MM.1S (cell line): ENCODE results near the gene TECRL.
A peak's percentile ranks its signal among the peaks of the same experiment; 100 is the strongest.

Experiments used
- DNase-seq: peaks from one replicate; pipeline ENCODE4 v3.0.0-alpha.2; 2015
- H2AFZ ChIP-seq: fragments of 300-600 bp; sonication (generic); 2 replicates; pipeline ENCODE4 v1.6.0; 2016; ENCODE audit warnings: antibody characterized with exemption, low read length
- H3F3A ChIP-seq: fragments of 300-600 bp; sonication (generic); 2 replicates; pipeline ENCODE4 v1.6.1; 2016; ENCODE audit warnings: mild to moderate bottlenecking, antibody characterized with exemption, low read length, moderate library complexity, mixed read lengths; ENCODE audit not compliant: insufficient read depth
- H3K27ac ChIP-seq: fragments of 300-600 bp; sonication (generic); 2 replicates; pipeline ENCODE4 v1.5.1; 2016; ENCODE audit warnings: mild to moderate bottlenecking, low read length
- H3K27me3 ChIP-seq: fragments of 300-600 bp; sonication (generic); replicated peaks from 2 replicates; pipeline ENCODE4 v1.6.0; 2016; ENCODE audit warnings: low read length; ENCODE audit not compliant: insufficient read depth
- H3K36me3 ChIP-seq: fragments of 300-600 bp; sonication (generic); replicated peaks from 2 replicates; pipeline ENCODE4 v1.6.1; 2016; ENCODE audit warnings: mild to moderate bottlenecking, low read length, mixed read lengths; ENCODE audit not compliant: insufficient read depth
- H3K4me1 ChIP-seq: fragments of 300-600 bp; sonication (generic); 2 replicates; pipeline ENCODE4 v1.6.1; 2016; ENCODE audit warnings: low read length, mixed read lengths
- H3K4me2 ChIP-seq: fragments of 300-600 bp; sonication (generic); 2 replicates; pipeline ENCODE4 v1.6.0; 2016; ENCODE audit warnings: low read depth, low read length
- H3K4me3 ChIP-seq: fragments of 300-600 bp; sonication (generic); 2 replicates; pipeline ENCODE4 v1.5.1; 2016; ENCODE audit warnings: low read length, mixed read lengths
- H3K79me2 ChIP-seq: fragments of 300-600 bp; sonication (generic); 2 replicates; pipeline ENCODE4 v1.6.1; 2016; ENCODE audit warnings: mixed run types, low read length, mixed read lengths
- H3K9ac ChIP-seq: fragments of 300-600 bp; sonication (generic); 2 replicates; pipeline ENCODE4 v1.6.1; 2016; ENCODE audit warnings: low read length, mixed read lengths
- H3K9me2 ChIP-seq: fragments of 300-600 bp; sonication (generic); replicated peaks from 2 replicates; pipeline ENCODE4 v1.6.1; 2016; ENCODE audit warnings: mild to moderate bottlenecking, low read length, mixed read lengths; ENCODE audit not compliant: insufficient read depth
- H3K9me3 ChIP-seq: fragments of 300-600 bp; sonication (generic); replicated peaks from 2 replicates; pipeline ENCODE4 v1.6.1; 2016; ENCODE audit warnings: mild to moderate bottlenecking, low read length, mixed read lengths; ENCODE audit not compliant: insufficient read depth
- H4K20me1 ChIP-seq: fragments of 300-600 bp; sonication (generic); 2 replicates; pipeline ENCODE4 v1.6.1; 2016; ENCODE audit warnings: mild to moderate bottlenecking, low read length, moderate library complexity, mixed read lengths; ENCODE audit not compliant: insufficient read depth
- CTCF ChIP-seq: fragments of 300-600 bp; sonication (generic); IDR thresholded peaks from 2 replicates; pipeline ENCODE4 v1.5.1; 2016; ENCODE audit warnings: antibody characterized with exemption, low read length, mixed read lengths
- EZH2 ChIP-seq: fragments of 300-600 bp; sonication (generic); optimal IDR thresholded peaks from 2 replicates; pipeline ENCODE3; 2017; ENCODE audit warnings: low read depth, mild to moderate bottlenecking, antibody characterized with exemption, low read length, mixed read lengths
- EZH2phosphoT487 ChIP-seq: fragments of 300-600 bp; sonication (generic); IDR thresholded peaks from 2 replicates; pipeline ENCODE4 v1.6.1; 2018; ENCODE audit warnings: antibody characterized with exemption, low read length

TECRL gene

GRCh38 chr4:64250061-64250460 lies 159.2 kb downstream of the TECRL start:
- Histone ChIP-seq H3K79me2 (no peaks in the 10 kb centered on the region), H2AFZ (no peak overlapping the region), H3K27ac (no peak overlapping the region), H3K4me2 (no peak overlapping the region), H3K9ac (no peak overlapping the region), H3K36me3 (no peaks in the 10 kb centered on the region), H4K20me1 (no peaks in the 10 kb centered on the region), H3K27me3 (no peaks in the 10 kb centered on the region), H3K9me3 (no peaks in the 10 kb centered on the region; the same call in 1 of the 2 replicates), H3K4me1 (no peaks in the 10 kb centered on the region), H3F3A (no peaks in the 10 kb centered on the region), H3K9me2 (no peaks in the 10 kb centered on the region), H3K4me3 (no peak overlapping the region)
- TF ChIP-seq CTCF (no peak), EZH2phosphoT487 (no peak), EZH2 (no peak)
- no peak for DNase-seq

GRCh38 chr4:64248186-64248585 lies 161.1 kb downstream of the TECRL start:
- Histone ChIP-seq H3K9me2 (no peaks in the 10 kb centered on the region), H2AFZ (no peak overlapping the region), H3K4me3 (no peak overlapping the region), H3K27me3 (no peaks in the 10 kb centered on the region), H3K36me3 (no peaks in the 10 kb centered on the region), H3K9ac (no peak overlapping the region), H3K27ac (no peak overlapping the region), H4K20me1 (no peaks in the 10 kb centered on the region), H3K4me1 (no peaks in the 10 kb centered on the region), H3F3A (no peaks in the 10 kb centered on the region), H3K4me2 (no peak overlapping the region), H3K9me3 (no peaks in the 10 kb centered on the region; the same call in 1 of the 2 replicates), H3K79me2 (no peaks in the 10 kb centered on the region)
- no peak for TF ChIP-seq EZH2phosphoT487
- TF ChIP-seq CTCF: no peak
- DNase-seq: no peak

GRCh38 chr4:64230709-64231310 lies 178.4 kb downstream of the TECRL start:
- Histone ChIP-seq H3K79me2 (no peaks in the 10 kb centered on the region), H3K9me3 (no peaks in the 10 kb centered on the region), H3K9ac (no peak overlapping the region), H4K20me1 (no peaks in the 10 kb centered on the region), H3K27me3 (no peaks in the 10 kb centered on the region), H3K36me3 (no peaks in the 10 kb centered on the region), H3K4me3 (no peak overlapping the region), H2AFZ (no peak overlapping the region), H3K9me2 (no peaks in the 10 kb centered on the region), H3K4me2 (no peak overlapping the region), H3F3A (no peaks in the 10 kb centered on the region), H3K4me1 (no peaks in the 10 kb centered on the region), H3K27ac (no peak overlapping the region)
- peak; percentile 27 for DNase-seq
- no peak for TF ChIP-seq CTCF
